MG63 (cell line): Measurements from ENCODE around the gene CARF. TPM values are rescaled to one million over a fixed set of nuclear protein-coding genes. Genes with fewer than 3 reads are reported as not detected.
"Not testable (repeated sequence)": the region's sequence is repeated elsewhere in the genome, so short reads cannot be mapped to it uniquely, and the experiment has no call there.

ENCODE experiments used
- DNase-seq: peaks from one replicate; pipeline ENCODE4 v3.0.0-alpha.2; 2020
- H3K27me3 ChIP-seq: fragments of 250-450 bp; sonication (Bioruptor Pico); 2 replicates; pipeline ENCODE4 v1.5.1; 2020; ENCODE audit warnings: mild to moderate bottlenecking, moderate library complexity
- H3K36me3 ChIP-seq: fragments of 250-450 bp; sonication (Bioruptor Pico); 2 replicates; pipeline ENCODE4 v1.5.1; 2020; ENCODE audit warnings: mild to moderate bottlenecking, moderate library complexity
- H3K4me3 ChIP-seq: fragments of 250-450 bp; sonication (Bioruptor Pico); 2 replicates; pipeline ENCODE4 v1.5.1; 2020; ENCODE audit warnings: mild to moderate bottlenecking, moderate library complexity
- H3K9me3 ChIP-seq: fragments of 250-450 bp; sonication (Bioruptor Pico); 2 replicates; pipeline ENCODE4 v1.5.1; 2020; ENCODE audit warnings: mild to moderate bottlenecking, moderate library complexity
- total RNA-seq: library from RNA; depleted of rRNA; stranded (reverse); fragments of >200 nt; shearing (Covaris generic); gene quantifications from 2 replicates; pipeline ENCODE4 v1.2.3, GENCODE V29; 2014; ENCODE audit warnings: low replicate concordance

Gene CARF
- total RNA-seq, 1 experiment from 2014 or later = 0.82 TPM

DNA sequence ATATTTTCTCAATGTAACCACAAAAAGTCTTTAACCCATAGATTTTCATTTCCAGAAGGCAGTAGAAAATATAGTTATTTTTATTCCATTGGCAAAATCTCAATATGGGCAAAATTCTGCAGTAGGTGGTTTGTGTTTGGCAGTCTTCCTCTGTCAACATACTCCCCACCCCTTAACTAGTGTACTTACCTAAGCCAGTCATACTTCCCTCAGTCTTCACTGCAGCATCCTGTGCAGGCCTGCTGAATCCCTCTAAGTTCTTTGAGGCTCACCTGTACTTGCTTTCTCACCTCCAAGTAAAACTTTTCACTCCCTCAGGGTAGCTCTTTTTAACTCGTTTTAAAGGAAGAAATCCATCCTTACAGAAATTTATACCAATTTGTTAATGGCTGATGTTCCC lies 6.8 kb downstream of the CARF start:
- H3K9me3 ChIP-seq = no peaks in the 10 kb centered on the region
- no peak for DNase-seq
- no peak overlapping the region for H3K4me3 ChIP-seq
- H3K27me3 ChIP-seq = no peaks in the 10 kb centered on the region
- H3K36me3 ChIP-seq = no peaks in the 10 kb centered on the region

DNA sequence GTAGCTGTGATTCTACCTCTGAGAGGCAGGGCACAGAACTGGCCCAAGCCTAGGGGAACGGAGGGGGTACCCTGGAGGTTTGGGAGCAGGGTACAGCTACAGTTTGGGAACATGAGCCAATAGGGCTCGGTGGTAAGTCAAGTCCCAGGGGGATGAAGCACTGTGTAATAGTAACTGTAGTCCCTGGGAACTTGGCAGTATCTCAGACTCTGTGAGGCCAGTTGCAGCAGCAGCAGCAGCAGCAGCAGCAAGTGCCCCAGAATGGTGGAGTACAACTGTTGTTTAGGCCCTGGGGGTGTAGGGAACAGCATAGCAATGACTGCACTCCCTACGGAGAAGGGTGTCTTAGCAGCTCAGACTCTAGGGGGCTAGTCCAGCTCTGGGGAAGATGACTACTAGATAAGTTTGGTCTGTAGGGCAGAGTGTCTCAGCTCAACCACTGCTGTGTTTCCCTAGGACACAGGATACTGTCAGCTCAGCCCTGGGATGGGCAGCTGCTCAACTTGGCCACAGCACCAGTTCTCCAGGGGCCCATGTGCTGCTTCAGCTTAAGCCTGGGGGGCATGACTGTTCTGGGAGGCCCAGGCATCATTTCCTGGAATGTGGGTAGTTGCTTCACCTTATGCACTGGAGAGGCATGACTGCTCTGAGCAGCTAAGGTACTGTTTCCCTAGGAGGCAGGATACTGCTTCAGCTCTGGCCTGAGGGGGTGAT lies 20.5 kb downstream of the CARF start:
- DNase-seq = peak; percentile 9
- Histone ChIP-seq H3K4me3 (no peak overlapping the region), H3K9me3 (no peaks in the 10 kb centered on the region), H3K36me3 (no peaks in the 10 kb centered on the region), H3K27me3 (no peaks in the 10 kb centered on the region)

- H3K4me3 ChIP-seq = no peak overlapping the region
- H3K36me3 ChIP-seq = no peaks in the 10 kb centered on the region
- H3K27me3 ChIP-seq = no peaks in the 10 kb centered on the region
- no peak for DNase-seq
- H3K9me3 ChIP-seq = no peaks in the 10 kb centered on the region
These were observed 21.1 kb downstream of the CARF start for GRCh38 chr2:202933139-202933510.

- H3K36me3 ChIP-seq = no peaks in the 10 kb centered on the region
- DNase-seq = no peak
- no peak overlapping the region for H3K4me3 ChIP-seq
These were observed 21.9 kb downstream of the CARF start for GRCh38 chr2:202933958-202934357.

GRCh38 chr2:202934456-202934855 lies 22.4 kb downstream of the CARF start:
- no peak for DNase-seq

More at GRCh38 chr2:202933958-202934357, 21.9 kb downstream of the CARF start:
- Histone ChIP-seq H3K27me3 (no peaks in the 10 kb centered on the region), H3K9me3 (no peaks in the 10 kb centered on the region)

DNA sequence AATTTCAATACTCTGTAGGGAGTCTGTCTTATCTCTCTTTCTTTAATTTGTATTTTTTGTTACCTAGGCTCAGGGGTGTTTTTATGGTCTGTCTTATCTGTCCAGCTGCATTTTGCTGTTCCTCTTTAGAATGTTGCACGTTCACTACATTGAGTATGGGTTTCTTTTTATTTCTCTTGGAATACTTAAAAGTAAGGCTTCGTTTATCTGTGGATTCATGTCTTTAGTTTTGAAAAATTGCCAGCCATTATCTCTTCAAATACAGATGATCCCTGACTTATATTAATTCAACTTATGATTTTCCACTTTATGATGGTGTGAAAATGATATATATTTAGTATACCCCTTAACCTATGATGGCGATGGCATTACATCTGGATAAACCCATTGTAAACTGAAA lies 26.9 kb downstream of the CARF start:
- no peak for DNase-seq
- Histone ChIP-seq H3K36me3 (no peaks in the 10 kb centered on the region), H3K9me3 (no peaks in the 10 kb centered on the region), H3K4me3 (no peak overlapping the region), H3K27me3 (no peaks in the 10 kb centered on the region)

More at GRCh38 chr2:202934456-202934855, 22.4 kb downstream of the CARF start:
- H3K36me3 ChIP-seq = no peaks in the 10 kb centered on the region
- no peaks in the 10 kb centered on the region for H3K9me3 ChIP-seq
- H3K4me3 ChIP-seq = no peak overlapping the region
- no peaks in the 10 kb centered on the region for H3K27me3 ChIP-seq

GRCh38 chr2:202941771-202942170 lies 29.7 kb downstream of the CARF start:
- DNase-seq = no peak
- Histone ChIP-seq H3K36me3 (no peaks in the 10 kb centered on the region), H3K27me3 (no peaks in the 10 kb centered on the region), H3K4me3 (no peak overlapping the region), H3K9me3 (peaks cover 3% of the 10 kb centered on the region; the same call in 1 of the 2 replicates)

DNA sequence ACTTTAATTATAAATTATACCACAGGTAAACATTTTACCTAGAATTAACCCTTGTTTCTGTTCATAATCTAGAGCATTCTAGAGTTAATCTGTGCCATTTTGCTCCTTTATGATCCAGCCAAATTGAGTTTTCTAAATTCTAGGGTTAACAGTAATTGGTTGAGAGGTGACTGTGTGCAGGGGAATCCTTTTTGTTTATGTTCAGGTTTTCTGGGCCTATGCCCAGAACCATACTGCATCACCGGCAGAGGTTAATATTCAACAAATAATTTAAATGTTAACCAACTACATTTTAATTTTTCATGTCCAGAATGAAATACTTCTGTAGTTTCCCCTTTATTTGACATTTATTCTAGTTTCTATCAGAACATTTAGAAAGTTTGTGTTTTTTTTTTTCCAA lies 32.3 kb downstream of the CARF start:
- DNase-seq = no peak
- Histone ChIP-seq H3K4me3 (no peak overlapping the region), H3K9me3 (peaks cover 3% of the 10 kb centered on the region; the same call in 1 of the 2 replicates), H3K36me3 (no peaks in the 10 kb centered on the region), H3K27me3 (no peaks in the 10 kb centered on the region)

DNA sequence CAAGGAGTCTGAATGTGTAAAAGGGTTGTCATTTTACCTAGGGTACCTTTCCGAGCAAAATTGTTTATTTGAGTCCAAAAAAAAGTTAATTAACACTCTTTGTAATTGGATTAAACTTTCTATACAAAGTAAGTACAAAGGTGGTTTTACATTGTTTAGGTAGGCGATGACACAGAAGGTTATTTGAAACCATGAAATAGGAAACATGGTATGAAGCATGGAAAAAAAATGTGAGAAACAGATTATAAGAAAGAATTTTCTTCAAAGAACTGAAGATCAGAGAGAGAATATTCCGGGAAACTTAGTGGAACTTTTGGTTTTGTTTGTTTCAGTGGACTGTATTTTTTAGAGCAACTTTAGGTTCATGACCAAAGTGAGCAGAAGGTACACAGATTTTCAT lies 32.7 kb downstream of the CARF start:
- Histone ChIP-seq H3K9me3 (peaks cover 3% of the 10 kb centered on the region; the same call in 1 of the 2 replicates), H3K4me3 (no peak overlapping the region), H3K36me3 (no peaks in the 10 kb centered on the region), H3K27me3 (no peaks in the 10 kb centered on the region)
- no peak for DNase-seq

DNA sequence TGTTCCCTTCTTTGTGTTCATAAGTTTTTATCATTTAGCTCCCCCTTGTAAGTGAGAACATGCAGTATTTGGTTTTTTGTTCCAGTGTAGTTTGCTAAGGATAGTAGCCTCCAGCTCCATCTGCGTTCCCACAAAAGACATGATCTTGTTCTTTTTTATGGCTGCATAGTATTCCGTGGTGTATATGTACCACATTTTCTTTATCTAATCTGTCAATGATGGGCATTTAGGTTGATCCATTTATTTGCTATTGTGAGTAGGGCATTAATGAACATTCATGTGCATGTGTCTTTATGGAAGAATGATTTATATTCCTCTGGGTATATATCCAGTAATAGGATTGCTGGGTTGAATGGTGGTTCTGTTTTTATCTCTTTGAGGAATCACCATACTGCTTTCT lies 33.4 kb downstream of the CARF start:
- no peaks in the 10 kb centered on the region for H3K27me3 ChIP-seq
- H3K9me3 ChIP-seq = peaks cover 3% of the 10 kb centered on the region; the same call in 1 of the 2 replicates
- H3K4me3 ChIP-seq = no peak overlapping the region
- H3K36me3 ChIP-seq = no peaks in the 10 kb centered on the region
- DNase-seq = no peak

DNA sequence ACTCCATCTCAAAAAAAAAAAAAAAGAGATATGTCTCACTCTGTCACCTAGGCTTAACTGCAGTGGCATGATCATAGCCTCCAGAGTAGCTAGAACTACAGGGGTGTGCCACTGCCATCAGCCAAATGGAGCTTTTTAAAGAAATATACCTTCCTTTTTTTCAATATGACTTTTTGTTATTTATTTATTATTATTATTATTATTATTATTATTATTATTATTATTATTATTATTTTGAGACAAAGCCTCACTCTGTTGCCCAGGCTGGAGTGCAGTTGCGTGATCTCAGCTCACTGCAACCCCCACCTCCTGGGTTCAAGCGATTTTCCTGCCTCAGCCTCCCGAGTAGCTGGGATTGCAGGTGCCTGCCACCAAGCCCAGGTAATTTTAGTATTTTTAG lies 37.3 kb downstream of the CARF start:
- H3K36me3 ChIP-seq = not testable (repeated sequence)

DNA sequence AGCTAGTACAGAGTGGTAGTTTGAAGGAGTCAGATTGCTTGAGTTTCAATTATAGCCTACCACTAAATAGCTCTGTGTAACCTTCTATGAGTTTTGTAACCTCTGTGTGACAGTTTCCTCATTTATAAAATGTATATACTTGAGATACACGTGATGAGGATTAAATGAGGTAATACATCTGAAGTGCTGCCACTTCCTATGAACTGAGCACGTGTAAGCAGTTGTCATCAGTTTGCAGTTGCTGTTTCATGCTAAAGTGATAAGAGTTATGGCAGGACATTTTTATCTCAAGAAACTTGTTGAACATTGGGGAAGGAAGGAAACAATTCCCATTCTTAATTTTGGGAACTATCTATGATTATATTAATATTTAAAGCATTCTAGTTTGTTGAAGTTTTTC lies 38.5 kb downstream of the CARF start:
- Histone ChIP-seq H3K36me3 (no peaks in the 10 kb centered on the region), H3K4me3 (no peak overlapping the region), H3K9me3 (peaks cover under 1% of the 10 kb centered on the region; the same call in 1 of the 2 replicates), H3K27me3 (no peaks in the 10 kb centered on the region)
- DNase-seq = no peak

More for the DNA sequence above, 37.3 kb downstream of the CARF start:
- H3K4me3 ChIP-seq, H3K9me3 ChIP-seq, H3K27me3 ChIP-seq, DNase-seq: not testable (repeated sequence)

DNA sequence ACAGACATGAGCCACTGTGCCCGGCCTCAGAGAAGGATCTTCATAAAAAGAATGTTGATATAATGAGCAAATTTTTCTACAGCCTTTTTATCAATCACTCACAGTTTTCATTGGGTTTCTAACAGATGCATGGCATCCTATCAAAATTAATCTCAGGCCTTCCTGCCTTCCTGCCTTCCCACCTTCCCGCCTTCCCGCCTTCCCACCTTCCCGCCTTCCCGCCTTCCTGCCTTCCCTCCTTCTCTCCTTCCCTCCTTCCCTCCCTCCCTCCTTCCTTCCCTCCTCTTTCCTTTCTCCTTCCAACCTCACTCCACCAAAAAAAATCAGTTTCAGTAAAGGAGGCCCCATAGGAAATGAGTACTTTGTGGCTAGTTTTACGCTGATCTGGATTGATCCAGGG lies 48.4 kb downstream of the CARF start:
- Histone ChIP-seq H3K9me3 (no peaks in the 10 kb centered on the region), H3K36me3 (no peaks in the 10 kb centered on the region), H3K27me3 (no peaks in the 10 kb centered on the region), H3K4me3 (no peak overlapping the region)
- no peak for DNase-seq

DNA sequence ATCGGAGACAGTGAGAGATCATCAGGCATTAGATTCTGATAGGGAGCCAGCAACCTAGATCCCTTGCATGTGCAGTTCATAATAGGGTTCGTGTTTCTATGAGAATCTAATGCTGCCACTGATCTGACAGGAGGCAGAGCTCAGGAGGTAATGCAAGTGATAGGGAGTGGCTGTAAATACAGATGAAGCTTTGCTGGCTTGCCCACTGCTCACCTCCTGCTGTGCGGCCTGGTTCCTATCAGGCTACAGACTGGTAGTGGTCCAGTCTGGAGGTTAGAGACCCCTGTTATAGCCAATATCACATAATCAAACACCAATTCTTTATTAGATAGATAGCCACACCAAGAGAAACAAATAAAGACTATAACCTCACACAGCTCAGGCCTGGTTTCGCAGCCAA lies 51.6 kb downstream of the CARF start:
- H3K27me3 ChIP-seq = no peaks in the 10 kb centered on the region
- no peak for DNase-seq

DNA sequence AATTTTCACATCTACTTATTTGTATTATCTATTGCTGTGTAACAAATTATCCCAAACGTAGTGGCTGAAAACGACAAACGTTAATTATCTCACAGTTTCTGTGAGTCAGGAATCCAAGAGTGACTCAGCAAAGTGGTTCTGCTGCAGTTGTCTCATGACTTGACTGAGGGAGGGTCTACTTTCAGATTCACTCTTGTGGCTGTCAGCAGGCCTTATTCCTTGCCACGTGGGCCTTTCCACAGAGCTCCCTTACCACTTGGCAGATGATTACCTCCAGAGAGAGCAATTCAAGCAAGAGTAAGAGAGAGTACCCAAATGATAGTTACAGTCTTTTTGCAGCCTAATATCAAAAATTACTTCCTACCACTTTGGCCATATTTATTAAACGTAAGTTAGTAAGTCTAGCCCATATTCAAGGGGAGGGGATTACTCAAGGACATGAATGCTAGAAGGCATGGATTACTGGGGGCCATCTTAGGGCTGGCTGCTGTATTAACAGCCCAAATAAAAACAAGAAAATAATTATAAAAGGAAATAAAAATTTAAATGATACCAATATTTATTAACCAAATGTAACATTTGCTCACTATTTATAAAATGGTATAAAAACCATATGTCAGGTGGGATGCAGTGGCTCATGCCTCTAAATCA lies 53.9 kb downstream of the CARF start:
- peak; percentile 39 for DNase-seq
- no peaks in the 10 kb centered on the region for H3K9me3 ChIP-seq

More for the DNA sequence above, 51.6 kb downstream of the CARF start:
- Histone ChIP-seq H3K4me3 (no peak overlapping the region), H3K9me3 (no peaks in the 10 kb centered on the region), H3K36me3 (no peaks in the 10 kb centered on the region)

DNA sequence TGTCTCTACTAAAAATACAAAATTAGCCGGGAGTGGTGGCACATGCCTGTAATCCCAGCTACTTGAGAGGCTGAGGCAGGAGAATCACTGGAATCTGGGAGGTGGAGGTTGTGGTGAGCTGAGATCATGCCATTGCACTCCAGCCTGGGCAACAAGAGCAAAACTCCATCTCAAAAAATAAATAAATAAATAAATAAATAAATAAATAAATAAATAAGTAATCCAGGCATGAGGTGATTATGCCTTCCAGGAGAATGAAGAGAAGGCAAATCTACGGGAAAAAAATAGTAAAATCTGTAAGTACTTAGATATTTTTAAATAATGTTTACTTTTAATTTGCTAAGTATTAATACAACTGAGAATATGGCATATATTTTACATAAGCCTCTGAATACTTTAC lies 57.3 kb downstream of the CARF start:
- H3K27me3 ChIP-seq, H3K4me3 ChIP-seq, DNase-seq, H3K36me3 ChIP-seq, H3K9me3 ChIP-seq: not testable (repeated sequence)

More for the DNA sequence above, 53.9 kb downstream of the CARF start:
- H3K36me3 ChIP-seq = no peaks in the 10 kb centered on the region
- H3K4me3 ChIP-seq = no peak overlapping the region
- no peaks in the 10 kb centered on the region for H3K27me3 ChIP-seq

GRCh38 chr2:202976809-202977208 lies 64.7 kb downstream of the CARF start:
- no peak for DNase-seq
- no peaks in the 10 kb centered on the region for H3K36me3 ChIP-seq

More at GRCh38 chr2:202976809-202977208, 64.7 kb downstream of the CARF start:
- Histone ChIP-seq H3K9me3 (no peaks in the 10 kb centered on the region), H3K27me3 (no peaks in the 10 kb centered on the region), H3K4me3 (no peak overlapping the region)
